Calu3 (cell line): ENCODE results near the gene PCSK5. TPM values are rescaled to one million over a fixed set of nuclear protein-coding genes. Genes with fewer than 3 reads are reported as not detected.

Experiments
- BruUV-seq: library from RNA; stranded (reverse); fragments of 400-500 nt; replicated peaks from 2 replicates; lab custom pipeline; 2021; lab: Mats Ljungman, UMichigan
- CTCF ChIA-PET: fragments of 300-600 bp; sonication (Branson Sonifier 250); formaldehyde crosslinking; loops from one replicate; lab custom pipeline; 2022; ENCODE audit warnings: antibody characterized with exemption; lab: Charles Lee
- DNase-seq: peaks from one replicate; pipeline ENCODE4 v3.0.0; 2022
- H3K27ac Mint-ChIP-seq: one replicate; pipeline ENCODE4 v1.8.0; 2022; ENCODE audit warnings: mixed read lengths; ENCODE audit not compliant: unreplicated experiment
- H3K27me3 Mint-ChIP-seq: one replicate; pipeline ENCODE4 v1.8.0; 2022; ENCODE audit warnings: mixed read lengths; ENCODE audit not compliant: unreplicated experiment
- H3K36me3 Mint-ChIP-seq: one replicate; pipeline ENCODE4 v1.8.0; 2022; ENCODE audit warnings: mild to moderate bottlenecking, moderate library complexity, mixed read lengths; ENCODE audit not compliant: insufficient read depth, unreplicated experiment
- H3K4me1 Mint-ChIP-seq: one replicate; pipeline ENCODE4 v1.8.0; 2022; ENCODE audit warnings: mild to moderate bottlenecking, low read depth, mixed read lengths; ENCODE audit not compliant: unreplicated experiment
- H3K4me3 Mint-ChIP-seq: one replicate; pipeline ENCODE4 v1.8.0; 2022; ENCODE audit warnings: mild to moderate bottlenecking, low read depth, moderate library complexity, mixed read lengths; ENCODE audit not compliant: unreplicated experiment
- H3K9me3 Mint-ChIP-seq: one replicate; pipeline ENCODE4 v1.8.0; 2022; ENCODE audit warnings: low read depth, mixed read lengths; ENCODE audit not compliant: unreplicated experiment
- CTCF ChIP-seq: fragments of 200-600 bp; IDR thresholded peaks from one replicate; pipeline ENCODE4 v1.8.0; 2022; ENCODE audit warnings: antibody characterized with exemption; ENCODE audit not compliant: unreplicated experiment
- intact Hi-C: fragments of 100-400 bp; cut with micrococcal nuclease; formaldehyde crosslinking; loops from one replicate; pipeline ENCODE4 v1.10.0; 2022; ENCODE audit not compliant: unreplicated experiment
- total RNA-seq: library from RNA; stranded (reverse); gene quantifications from 2 replicates; pipeline ENCODE4 v1.2.3, GENCODE V29; 2022

Gene PCSK5
- total RNA-seq, 1 experiment from 2014 or later, result 38.4 TPM

- Mint-ChIP-seq H3K27ac (no peak overlapping the region), H3K36me3 (no peaks in the 10 kb centered on the region), H3K27me3 (no peaks in the 10 kb centered on the region), H3K9me3 (no peaks in the 10 kb centered on the region), H3K4me3 (no peak overlapping the region), H3K4me1 (no peaks in the 10 kb centered on the region)
- TF ChIP-seq CTCF, result no peak
- CTCF ChIA-PET, result no interaction called here
- no peak for DNase-seq
- intact Hi-C loops, result no loop called here
- no TSS peak for BruUV-seq
Measured at GRCh38 chr9:76342858-76343257, 452.4 kb downstream of the PCSK5 start.

- H3K9me3 Mint-ChIP-seq, result peaks cover 3% of the 10 kb centered on the region
- no peak for TF ChIP-seq CTCF
- H3K36me3 Mint-ChIP-seq, result no peaks in the 10 kb centered on the region
- no peak overlapping the region for H3K4me3 Mint-ChIP-seq
- CTCF ChIA-PET, result no interaction called here
- no TSS peak for BruUV-seq
- no peak for DNase-seq
- H3K4me1 Mint-ChIP-seq, result no peaks in the 10 kb centered on the region
- intact Hi-C loops, result no loop called here
- H3K27me3 Mint-ChIP-seq, result no peaks in the 10 kb centered on the region
- H3K27ac Mint-ChIP-seq, result no peak overlapping the region
Measured at GRCh38 chr9:76349865-76350264, 459.4 kb downstream of the PCSK5 start.

- CTCF ChIA-PET, result no interaction called here
- TF ChIP-seq CTCF, result no peak
- H3K9me3 Mint-ChIP-seq, result peaks cover 3% of the 10 kb centered on the region
- H3K4me1 Mint-ChIP-seq, result no peaks in the 10 kb centered on the region
- no peaks in the 10 kb centered on the region for H3K36me3 Mint-ChIP-seq
- no TSS peak for BruUV-seq
- no peak overlapping the region for H3K4me3 Mint-ChIP-seq
- H3K27ac Mint-ChIP-seq, result no peak overlapping the region
- DNase-seq, result no peak
- H3K27me3 Mint-ChIP-seq, result no peaks in the 10 kb centered on the region
- intact Hi-C loops, result no loop called here
Measured at GRCh38 chr9:76351006-76351405, 460.5 kb downstream of the PCSK5 start.

GRCh38 chr9:76352026-76352620 lies 461.6 kb downstream of the PCSK5 start:
- H3K27me3 Mint-ChIP-seq, result no peaks in the 10 kb centered on the region
- TF ChIP-seq CTCF, result no peak
- no peak for DNase-seq
- no peaks in the 10 kb centered on the region for H3K4me1 Mint-ChIP-seq
- no peak overlapping the region for H3K27ac Mint-ChIP-seq
- BruUV-seq, result no TSS peak
- no peak overlapping the region for H3K4me3 Mint-ChIP-seq
- intact Hi-C loops, result no loop called here
- H3K9me3 Mint-ChIP-seq, result peaks cover 3% of the 10 kb centered on the region
- no peaks in the 10 kb centered on the region for H3K36me3 Mint-ChIP-seq
- CTCF ChIA-PET, result no interaction called here
